Fibroblast of lung (primary cell): ENCODE data around the gene TNFSF18.

Source experiments
- EZH2 ChIP-seq: IDR thresholded peaks from 2 replicates; pipeline ENCODE4 v1.5.1; 2012; ENCODE audit warnings: low read length, control low read depth, mild to moderate bottlenecking; ENCODE audit errors: missing control alignments
- TF ChIP-seq, protein P1 (sequence below), 2 donors: IDR thresholded peaks in 1 of 2; conservative IDR thresholded peaks in 1 of 2; 1 replicate in 1 of 2; 2 replicates in 1 of 2; pipeline ENCODE4 v1.5.1; 2011 to 2012; ENCODE audit warnings: low read length in 2 of 2, control low read depth in 1 of 2, inconsistent platforms in 1 of 2, low read depth in 1 of 2, mild to moderate bottlenecking in 1 of 2

DNA sequence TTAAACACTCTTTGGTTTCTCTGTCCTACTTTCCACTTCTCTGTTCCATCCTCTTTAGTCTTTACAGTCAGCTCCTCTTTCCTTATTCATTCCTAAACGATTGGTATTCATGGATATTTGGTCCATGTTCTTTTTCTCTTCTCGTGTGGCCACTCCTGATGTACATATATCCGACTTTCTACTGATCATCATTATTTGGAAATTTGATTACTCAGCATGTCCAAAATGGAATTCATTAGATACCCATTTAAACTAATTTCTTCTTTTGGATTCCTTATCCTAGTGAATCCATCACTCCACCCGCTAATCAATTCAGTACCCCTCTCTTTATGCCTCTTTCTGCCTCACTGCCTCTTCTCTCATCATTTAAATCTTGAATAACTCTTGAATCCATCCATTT is 43.8 kb upstream of the TNFSF18 start:
- TF ChIP-seq, protein P1, sequence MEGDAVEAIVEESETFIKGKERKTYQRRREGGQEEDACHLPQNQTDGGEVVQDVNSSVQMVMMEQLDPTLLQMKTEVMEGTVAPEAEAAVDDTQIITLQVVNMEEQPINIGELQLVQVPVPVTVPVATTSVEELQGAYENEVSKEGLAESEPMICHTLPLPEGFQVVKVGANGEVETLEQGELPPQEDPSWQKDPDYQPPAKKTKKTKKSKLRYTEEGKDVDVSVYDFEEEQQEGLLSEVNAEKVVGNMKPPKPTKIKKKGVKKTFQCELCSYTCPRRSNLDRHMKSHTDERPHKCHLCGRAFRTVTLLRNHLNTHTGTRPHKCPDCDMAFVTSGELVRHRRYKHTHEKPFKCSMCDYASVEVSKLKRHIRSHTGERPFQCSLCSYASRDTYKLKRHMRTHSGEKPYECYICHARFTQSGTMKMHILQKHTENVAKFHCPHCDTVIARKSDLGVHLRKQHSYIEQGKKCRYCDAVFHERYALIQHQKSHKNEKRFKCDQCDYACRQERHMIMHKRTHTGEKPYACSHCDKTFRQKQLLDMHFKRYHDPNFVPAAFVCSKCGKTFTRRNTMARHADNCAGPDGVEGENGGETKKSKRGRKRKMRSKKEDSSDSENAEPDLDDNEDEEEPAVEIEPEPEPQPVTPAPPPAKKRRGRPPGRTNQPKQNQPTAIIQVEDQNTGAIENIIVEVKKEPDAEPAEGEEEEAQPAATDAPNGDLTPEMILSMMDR (conservative IDR thresholded peaks at IDR 0.05 in 1 of 2, IDR thresholded peaks at IDR 0.05 in 1 of 2; ENCODE audit: low read depth in 1 of 2, low read length in 2 of 2), result no peak
- no peak for TF ChIP-seq EZH2
